Measurements from ENCODE around the gene NCAM1. TPM values are rescaled to one million over a fixed set of nuclear protein-coding genes. Genes with fewer than 3 reads are reported as not detected.

The NCAM1 gene
- total RNA-seq, 1 donor from 2014 or later, result 226 TPM

GRCh38 chr11:113249786-113250185 lies 288.6 kb downstream of the NCAM1 start:
- DNase-seq (no peak), ATAC-seq (ENCODE audit: poor library complexity) (no peak)
- intact Hi-C loops (cut with DNase I), result no loop called here

- intact Hi-C loops (cut with DNase I), result no loop called here
- no peak for DNase-seq
- ATAC-seq (ENCODE audit: poor library complexity), result no peak
Observed at GRCh38 chr11:113251281-113251680, 290.1 kb downstream of the NCAM1 start.

GRCh38 chr11:113253406-113253805 lies 292.2 kb downstream of the NCAM1 start:
- intact Hi-C loops (cut with DNase I), result no loop called here

GRCh38 chr11:113255096-113255495 lies 293.9 kb downstream of the NCAM1 start:
- intact Hi-C loops (cut with DNase I), result no loop called here
- ATAC-seq (ENCODE audit: poor library complexity), result no peak
- no peak for DNase-seq

More at GRCh38 chr11:113253406-113253805, 292.2 kb downstream of the NCAM1 start:
- no peak for ATAC-seq (ENCODE audit: poor library complexity)
- DNase-seq, result no peak

- ATAC-seq (ENCODE audit: poor library complexity) (no peak), DNase-seq (no peak)
- intact Hi-C loops (cut with DNase I), result no loop called here
Observed at GRCh38 chr11:113255741-113256140, 294.5 kb downstream of the NCAM1 start.

GRCh38 chr11:113256431-113257202 lies 295.4 kb downstream of the NCAM1 start:
- intact Hi-C loops (cut with DNase I), result no loop called here
- ATAC-seq (ENCODE audit: poor library complexity) (peak; percentile 87), DNase-seq (peak; percentile 48)

- no peak for ATAC-seq (ENCODE audit: poor library complexity)
- intact Hi-C loops (cut with DNase I), result no loop called here
- no peak for DNase-seq
Observed at GRCh38 chr11:113260096-113260425, 298.8 kb downstream of the NCAM1 start.

GRCh38 chr11:113260541-113260940 lies 299.3 kb downstream of the NCAM1 start:
- intact Hi-C loops (cut with DNase I), result no loop called here
- no peak for ATAC-seq (ENCODE audit: poor library complexity)
- DNase-seq, result no peak

- peak; percentile 68 for ATAC-seq (ENCODE audit: poor library complexity)
- intact Hi-C loops (cut with DNase I), result no loop called here
- no peak for DNase-seq
Observed at GRCh38 chr11:113261709-113262475, 300.7 kb downstream of the NCAM1 start.

GRCh38 chr11:113262594-113262993 lies 301.4 kb downstream of the NCAM1 start:
- intact Hi-C loops (cut with DNase I), result no loop called here
- ATAC-seq (ENCODE audit: poor library complexity) (no peak), DNase-seq (no peak)

- DNase-seq (no peak), ATAC-seq (ENCODE audit: poor library complexity) (peak; percentile 14)
- intact Hi-C loops (cut with DNase I), result no loop called here
Observed at GRCh38 chr11:113263458-113264259, 302.4 kb downstream of the NCAM1 start.

- intact Hi-C loops (cut with DNase I), result no loop called here
- no peak for ATAC-seq (ENCODE audit: poor library complexity)
- DNase-seq, result no peak
Observed at GRCh38 chr11:113265362-113265761, 304.1 kb downstream of the NCAM1 start.

- DNase-seq (no peak), ATAC-seq (ENCODE audit: poor library complexity) (no peak)
- intact Hi-C loops (cut with DNase I), result no loop called here
Observed at GRCh38 chr11:113267493-113267892, 306.3 kb downstream of the NCAM1 start.

GRCh38 chr11:113269096-113269495 lies 307.9 kb downstream of the NCAM1 start:
- DNase-seq (no peak), ATAC-seq (ENCODE audit: poor library complexity) (no peak)
- intact Hi-C loops (cut with DNase I), result no loop called here

GRCh38 chr11:113269636-113270035 lies 308.4 kb downstream of the NCAM1 start:
- DNase-seq (no peak), ATAC-seq (ENCODE audit: poor library complexity) (no peak)
- intact Hi-C loops (cut with DNase I), result no loop called here

- DNase-seq (no peak), ATAC-seq (ENCODE audit: poor library complexity) (no peak)
- intact Hi-C loops (cut with DNase I), result no loop called here
Observed at GRCh38 chr11:113270080-113270479, 308.9 kb downstream of the NCAM1 start.

- no peak for ATAC-seq (ENCODE audit: poor library complexity)
- no peak for DNase-seq
- intact Hi-C loops (cut with DNase I), result no loop called here
Observed at GRCh38 chr11:113271551-113272245, 310.5 kb downstream of the NCAM1 start.

- DNase-seq, result no peak
- intact Hi-C loops (cut with DNase I), result no loop called here
- no peak for ATAC-seq (ENCODE audit: poor library complexity)
Observed at GRCh38 chr11:113272281-113272680, 311.1 kb downstream of the NCAM1 start.
